NCI-H446 treated with DMSO at 0.1 percent for 48 hours (cell line): Measurements from ENCODE around the gene FLII.
"Not testable (repeated sequence)": the region's sequence is repeated elsewhere in the genome, so short reads cannot be mapped to it uniquely, and the experiment has no call there.

Source experiments
- DNase-seq: peaks from one replicate; lab custom pipeline; 2025; lab: John Stamatoyannopoulos, UW

FLII gene

DNA sequence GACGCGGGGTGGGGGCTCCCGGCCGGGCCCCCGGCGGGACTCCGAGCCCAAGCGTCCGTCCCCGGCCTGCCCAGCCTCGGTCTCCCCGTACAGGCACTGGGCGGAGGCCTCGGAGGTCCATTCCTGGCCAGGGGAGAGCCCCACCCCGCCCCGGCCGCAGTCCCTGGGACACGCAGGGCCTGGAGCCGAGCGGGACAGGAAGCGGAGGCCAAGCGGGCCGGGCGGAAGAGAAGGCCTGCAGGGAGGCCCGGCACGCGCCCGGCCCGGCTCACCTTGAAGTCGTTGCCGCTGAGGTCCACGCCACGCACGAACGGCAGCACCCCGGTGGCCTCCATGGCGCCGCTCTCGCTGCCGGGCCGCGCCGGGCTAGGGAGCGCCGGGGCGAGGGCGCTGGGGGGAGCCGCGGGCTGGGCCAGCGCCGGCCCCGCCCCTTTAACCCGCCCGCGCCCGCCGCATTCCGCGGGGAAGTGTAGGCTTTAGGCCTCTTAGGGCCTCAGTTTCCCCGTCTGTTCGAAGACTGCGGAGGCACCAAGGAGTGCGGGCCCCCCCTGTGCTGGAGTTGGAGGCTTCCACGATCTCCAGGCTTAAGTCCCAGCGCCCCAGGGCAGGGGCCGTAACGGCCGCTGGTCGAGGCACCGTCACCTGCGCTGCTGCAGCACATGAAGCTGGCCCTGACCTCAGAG lies at the start of gene FLII:
Gene FLII, minus strand, starts transcription at position 383 of the 683 bp plus-strand sequence. Its CDS starts 48 bp downstream, at position 335.
- no peak for DNase-seq

DNA sequence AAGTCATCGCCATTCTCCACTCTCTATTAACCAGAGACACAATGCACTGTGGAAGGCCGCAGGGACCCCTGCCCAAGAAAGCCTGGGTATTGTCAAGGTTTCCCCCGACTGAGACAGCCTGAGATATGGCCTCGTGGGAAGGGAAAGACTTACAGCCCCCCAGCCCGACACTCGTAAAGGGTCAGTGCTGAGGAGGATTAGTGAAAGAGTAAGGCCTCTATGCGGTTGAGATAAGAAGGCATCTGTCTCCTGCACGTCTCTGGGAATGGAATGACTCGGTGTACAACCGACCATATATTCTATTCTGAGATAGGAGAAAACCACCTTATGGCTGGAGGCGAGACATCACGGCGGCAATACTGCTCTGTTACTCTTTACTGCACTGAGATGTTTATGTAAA lies 44.7 kb upstream of the FLII start:
- DNase-seq = not testable (repeated sequence)

DNA sequence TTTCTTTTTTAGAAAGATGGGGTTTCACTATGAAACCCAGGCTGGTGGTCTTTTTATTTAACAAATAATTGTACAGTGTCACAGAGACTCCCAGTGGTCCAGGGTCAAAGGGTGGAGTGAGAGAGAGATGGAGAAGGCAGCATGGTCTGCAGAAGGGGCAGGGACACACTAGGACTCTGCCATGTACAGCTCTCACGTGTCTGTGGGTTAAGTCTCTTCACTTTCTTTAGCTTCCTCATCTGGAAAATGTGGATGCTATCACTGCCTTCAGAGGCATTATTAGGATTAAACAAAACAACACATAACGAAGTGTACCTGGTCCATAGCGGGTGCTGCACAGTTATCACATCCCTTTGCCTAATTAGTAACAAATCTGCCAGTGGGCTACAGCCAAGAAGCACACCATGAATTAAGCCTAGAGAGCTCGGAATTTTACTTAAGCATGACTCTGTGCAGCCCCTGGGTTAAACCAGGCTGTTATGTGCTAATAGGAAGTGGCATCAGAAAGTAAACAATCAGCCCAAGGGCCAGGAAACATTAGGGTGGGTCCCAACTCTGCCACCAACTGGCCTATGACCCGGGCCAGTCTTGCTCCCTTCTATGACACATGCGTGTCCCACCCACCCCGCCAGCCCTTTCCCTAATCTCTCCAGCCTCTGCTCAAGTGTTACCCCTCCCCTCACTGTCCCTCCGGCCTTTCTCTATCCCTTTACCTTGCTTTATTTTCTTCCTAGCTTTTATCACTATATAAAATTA lies 42.4 kb upstream of the FLII start:
- no peak for DNase-seq

DNA sequence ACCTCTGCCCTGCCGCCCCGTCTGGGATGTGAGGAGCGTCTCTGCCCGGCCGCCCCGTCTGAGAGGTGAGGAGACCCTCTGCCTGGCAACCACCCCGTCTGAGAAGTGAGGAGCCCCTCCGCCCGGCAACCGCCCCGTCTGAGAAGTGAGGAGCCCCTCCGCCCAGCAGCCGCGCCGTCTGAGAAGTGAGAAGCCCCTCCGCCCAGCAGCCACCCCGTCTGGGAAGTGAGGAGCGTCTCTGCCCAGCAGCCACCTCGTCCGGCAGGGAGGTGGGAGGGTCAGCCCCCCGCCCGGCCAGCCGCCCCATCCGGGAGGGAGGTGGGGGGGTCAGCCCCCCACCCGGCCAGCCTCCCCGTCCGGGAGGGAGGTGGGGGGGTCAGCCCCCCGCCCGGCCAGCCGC lies 39.5 kb upstream of the FLII start:
- DNase-seq = not testable (repeated sequence)

DNA sequence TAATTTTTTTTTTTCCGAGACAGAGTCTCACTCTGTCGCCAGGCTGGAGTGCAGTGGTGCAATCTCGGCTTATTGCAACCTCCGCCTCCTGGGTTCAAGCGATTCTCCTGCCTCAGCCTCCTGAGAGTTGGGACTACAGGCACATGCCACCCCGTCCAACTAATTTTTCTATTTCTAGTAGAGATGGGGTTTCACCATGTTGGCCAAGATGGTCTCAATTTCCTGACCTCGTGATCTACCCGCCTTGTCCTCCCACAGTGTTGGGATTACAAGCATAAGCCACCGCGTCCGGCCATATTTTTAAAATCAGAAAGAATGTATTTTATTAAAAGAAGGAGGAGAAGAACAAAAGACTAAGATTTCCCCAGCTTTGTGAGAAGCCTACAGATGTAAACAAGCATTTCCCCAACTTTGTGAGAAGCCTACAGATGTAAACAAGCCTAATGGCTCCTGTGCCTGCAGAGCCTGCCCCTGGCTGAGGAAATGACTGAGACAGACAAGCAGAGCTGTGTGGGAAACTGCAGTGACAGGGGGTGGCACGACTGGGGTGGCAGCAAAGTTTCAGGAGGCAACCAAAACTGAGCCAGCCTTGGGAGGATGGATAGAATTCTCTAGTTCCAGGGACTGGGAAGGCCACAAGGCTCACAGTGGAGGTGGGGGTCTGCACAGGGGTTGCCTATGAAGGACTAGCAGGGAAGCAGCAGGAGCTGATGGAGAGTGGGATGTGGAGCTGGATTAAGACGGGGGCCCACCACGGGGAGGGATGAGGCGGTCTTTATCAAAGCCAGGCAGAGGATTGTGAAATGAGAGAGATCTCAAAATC lies 33.4 kb upstream of the FLII start:
- DNase-seq = no peak

DNA sequence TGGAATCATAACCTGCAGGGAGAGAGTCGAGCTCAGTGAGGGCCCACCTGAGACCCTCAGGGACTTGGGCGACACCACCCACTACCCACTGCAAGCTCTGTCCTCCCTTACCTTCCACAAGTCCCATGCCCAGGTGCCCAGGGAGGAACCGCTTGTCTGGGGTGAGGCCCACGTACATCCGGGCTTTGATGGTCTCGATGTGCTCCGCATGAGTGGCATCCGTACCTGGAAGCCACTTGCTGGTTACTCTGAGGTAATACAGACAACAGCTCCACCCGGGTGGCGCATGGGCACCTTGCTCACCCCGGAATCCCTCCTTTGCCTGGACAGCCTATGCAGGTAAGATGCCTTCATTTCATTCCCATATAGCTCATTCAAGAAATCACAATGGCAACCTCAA lies 26.8 kb upstream of the FLII start:
- DNase-seq = no peak

DNA sequence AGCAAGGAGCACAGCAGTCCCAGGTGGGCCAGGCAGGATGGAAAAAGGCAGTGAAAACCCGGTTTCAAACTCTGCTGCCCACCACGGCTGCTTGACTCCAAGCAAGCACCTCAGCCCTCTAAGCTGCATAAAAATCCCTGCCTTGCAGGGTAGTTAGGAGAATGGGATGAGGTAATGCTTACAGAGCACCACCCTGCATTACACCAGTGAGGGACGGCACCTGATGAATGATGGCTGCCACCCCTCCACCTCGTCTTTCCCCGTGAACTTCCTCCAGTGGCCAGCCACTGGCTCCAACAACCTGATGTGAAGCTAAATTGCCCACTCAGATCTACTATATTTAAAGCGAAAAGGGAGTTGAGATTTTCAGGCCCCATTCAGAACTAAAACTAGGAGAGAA lies 23.2 kb upstream of the FLII start:
- no peak for DNase-seq

DNA sequence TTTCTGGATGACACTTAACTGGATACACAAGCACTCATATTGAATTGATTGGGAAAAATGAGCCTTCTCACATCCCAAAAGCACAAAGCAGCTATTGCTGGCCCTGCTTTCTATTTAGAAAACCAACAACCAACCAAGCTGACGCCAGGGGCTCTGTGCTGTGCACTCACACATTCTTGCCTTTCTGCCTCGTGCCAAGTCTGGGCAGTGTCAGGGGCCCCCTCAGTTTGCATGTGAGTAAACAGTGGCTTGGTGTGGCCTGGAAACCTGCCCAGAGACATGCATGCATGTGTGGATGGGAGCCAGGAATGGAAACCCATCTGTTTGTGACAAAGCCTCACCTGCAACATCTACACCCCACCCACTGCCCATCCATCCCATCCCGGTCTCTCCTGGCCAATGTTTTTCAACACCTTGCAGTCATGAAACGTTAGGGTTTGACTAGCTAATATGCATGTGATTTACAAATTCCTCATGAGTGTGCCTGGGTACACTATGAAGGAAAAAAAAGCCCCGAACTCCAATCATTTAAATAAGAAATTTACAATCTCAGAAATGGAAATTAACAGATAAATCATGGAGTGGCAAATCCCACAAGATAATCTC lies 22.3 kb upstream of the FLII start:
- no peak for DNase-seq

DNA sequence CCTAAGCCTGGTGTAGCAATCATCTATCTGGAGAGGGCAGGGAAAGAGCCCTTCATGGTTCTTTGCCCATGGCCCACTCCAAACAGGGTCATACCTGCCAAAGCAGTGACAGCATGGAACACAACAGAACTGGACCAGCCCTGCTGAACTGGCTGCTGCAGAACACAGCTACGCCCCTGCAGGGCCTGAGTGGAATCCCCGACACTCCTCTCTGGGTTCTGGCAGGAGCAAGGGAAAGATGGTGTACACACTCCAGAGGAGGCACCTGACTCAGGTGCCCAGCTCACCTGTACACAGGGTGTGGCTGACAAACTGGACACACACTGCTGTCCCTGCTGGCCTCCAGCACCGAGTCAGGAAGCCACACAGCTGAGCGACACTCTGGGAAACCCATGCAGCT lies 21.7 kb upstream of the FLII start:
- DNase-seq = no peak

DNA sequence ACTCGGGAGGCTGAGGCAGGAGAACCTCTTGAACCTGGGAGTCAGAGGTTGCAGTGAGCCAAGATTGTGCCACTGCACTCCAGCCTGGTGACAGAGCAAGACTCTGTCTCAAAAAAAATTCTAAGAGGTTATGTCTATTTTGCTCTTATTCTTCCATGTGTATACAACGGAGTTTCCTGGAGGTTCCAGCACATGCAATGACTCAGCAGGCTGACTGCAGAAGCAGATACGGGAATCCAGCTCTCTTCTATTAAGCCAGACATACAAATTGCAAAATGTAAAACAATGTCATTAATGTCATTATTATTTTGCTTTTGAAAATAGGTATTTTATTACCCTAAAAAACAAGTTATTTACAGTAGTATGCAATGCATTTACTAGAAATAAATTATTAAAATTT lies 20.3 kb upstream of the FLII start:
- no peak for DNase-seq

DNA sequence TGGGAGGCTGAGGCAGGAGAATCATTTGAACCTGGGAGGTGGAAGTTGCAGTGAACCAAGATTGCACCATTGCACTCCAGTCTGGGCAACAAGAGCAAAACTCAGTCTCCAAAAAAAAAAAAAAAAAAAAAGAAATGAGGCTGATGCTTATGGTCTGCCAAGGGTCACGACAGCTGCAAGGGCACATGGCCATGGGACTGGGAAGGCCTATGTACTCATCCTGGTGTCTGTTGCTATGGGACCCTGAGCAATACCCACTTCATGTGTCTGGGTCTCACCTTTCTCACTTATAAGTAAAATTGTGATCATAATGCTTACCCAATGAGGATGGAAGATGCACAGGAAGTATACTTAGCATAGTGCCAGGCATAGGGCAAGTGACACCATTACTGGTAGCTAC lies 18.5 kb upstream of the FLII start:
- no peak for DNase-seq

DNA sequence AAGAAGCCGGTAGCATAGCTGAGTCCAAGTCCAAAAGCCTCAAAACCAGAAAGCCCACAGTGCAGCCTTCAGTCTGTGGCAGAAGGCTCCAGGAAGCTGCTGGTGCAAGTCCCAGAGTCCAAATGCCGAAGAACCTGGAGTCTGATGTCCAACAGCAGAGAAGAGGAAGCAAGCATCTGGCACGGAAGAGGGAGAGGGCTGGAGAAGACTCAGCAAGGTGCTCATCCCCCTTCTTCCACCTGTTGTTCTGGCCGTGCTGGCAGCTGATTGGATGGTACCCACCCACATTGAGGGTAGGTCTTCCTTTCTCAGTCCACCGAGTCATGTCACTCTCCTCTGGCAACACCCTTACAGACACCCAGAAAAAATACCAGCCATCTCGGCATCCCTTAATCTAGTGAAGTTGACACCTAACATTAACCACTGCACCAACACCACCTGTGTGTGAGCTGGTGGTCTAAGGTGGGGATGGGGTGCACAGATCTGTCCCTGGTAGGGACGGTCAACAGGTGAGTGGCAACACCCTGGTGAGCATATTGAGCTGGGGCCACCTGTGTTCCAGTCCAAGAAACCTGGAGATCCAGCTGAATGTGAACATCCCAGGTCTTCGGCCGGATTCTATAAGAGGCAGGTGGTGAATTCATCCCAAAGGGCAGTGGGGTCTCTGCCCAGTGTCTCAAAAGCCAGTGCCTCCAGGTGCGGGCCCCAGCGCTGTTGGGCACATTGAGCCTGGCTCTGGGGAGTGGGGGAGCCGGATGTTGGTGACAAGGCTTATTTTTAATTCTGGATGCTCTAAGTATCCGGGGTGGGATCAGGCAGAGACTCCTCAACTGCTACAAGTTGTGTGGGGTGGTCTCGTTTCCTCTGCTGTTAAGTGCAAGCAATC lies 11.8 kb upstream of the FLII start:
- no peak for DNase-seq

DNA sequence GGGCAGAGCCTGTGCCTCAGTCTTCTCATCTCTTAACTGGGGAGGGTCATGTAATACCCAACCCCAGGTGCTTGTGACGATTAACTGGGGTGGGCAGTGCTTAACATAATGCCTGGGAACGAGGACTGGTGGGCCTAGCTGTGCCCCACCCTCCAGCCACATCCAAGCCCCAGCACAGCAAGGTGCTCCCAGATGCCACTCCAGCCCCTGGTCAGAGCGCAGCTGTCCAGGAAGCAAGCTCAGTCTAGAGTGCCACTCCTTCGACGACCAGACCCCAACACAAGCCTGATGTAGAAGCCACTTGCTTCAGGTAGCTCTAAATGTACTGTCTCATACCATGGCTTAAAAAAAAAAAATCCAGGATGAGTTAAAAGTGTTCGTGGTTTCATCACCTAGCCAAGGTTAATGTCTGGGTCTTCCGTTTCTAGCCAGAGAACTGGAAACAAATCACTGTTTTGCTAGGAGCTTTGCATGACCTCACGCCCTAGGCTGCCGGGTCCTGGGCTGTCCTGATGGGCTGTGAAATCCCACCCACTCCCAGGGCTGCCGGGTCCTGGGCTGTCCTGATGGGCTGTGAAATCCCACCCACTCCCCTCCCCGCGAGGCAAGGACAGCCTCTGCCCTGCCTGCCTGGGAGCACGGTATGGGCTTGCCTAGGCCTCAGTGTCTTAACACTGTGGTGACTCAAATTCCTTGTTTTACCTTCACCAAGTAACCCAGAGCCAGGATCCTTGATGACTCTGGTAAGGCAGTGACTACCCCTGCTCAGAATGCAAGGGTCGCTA lies 9.6 kb upstream of the FLII start:
- no peak for DNase-seq

DNA sequence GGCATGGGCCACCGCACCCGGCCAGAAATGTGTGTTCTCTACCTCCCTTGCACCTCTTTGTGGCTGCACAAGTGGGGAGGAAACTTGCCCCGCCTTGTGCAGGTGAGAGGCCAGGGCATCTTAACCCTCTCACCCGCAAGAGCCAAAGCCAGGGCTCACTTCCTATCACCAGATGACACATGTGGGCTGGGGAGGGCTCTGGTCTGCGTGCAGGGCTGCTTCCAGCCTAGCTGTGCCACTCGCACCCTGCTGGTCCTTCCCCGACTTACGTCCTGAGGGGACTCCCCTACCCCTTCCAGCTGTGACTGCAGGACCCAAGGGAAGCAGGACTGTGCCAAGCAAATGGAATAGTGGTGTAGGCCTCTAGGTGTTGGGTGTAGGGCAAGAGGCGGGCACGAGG lies 8.8 kb upstream of the FLII start:
- no peak for DNase-seq

DNA sequence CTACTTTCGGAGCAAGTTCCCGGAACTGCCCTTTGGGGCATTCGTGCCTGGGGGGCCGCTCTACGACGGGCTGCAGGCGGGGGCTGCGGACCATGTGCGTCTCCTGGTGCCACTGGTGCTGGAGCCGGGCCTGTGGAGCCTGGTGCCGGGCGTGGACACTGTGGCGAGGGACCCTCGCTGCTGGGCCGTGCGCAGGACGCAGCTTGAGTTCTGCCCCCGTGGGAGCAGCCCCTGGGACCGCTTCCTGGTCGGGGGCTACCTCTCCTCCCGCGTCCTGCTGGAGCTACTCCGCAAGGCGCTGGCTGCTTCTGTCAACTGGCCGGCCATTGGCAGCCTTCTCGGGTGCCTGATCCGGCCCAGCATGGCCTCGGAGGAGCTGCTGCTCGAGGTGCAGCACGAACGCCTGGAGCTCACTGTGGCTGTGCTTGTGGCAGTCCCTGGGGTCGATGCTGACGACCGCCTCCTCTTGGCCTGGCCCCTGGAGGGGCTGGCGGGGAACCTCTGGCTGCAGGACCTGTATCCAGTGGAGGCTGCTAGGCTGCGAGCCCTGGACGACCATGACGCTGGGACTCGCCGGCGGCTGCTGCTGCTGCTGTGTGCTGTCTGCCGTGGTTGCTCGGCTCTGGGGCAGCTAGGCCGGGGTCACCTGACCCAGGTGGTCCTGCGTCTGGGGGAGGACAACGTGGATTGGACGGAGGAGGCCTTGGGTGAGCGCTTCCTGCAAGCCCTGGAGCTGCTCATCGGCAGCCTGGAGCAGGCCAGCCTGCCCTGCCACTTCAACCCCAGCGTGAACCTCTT lies 5.5 kb upstream of the FLII start:
- no peak for DNase-seq

DNA sequence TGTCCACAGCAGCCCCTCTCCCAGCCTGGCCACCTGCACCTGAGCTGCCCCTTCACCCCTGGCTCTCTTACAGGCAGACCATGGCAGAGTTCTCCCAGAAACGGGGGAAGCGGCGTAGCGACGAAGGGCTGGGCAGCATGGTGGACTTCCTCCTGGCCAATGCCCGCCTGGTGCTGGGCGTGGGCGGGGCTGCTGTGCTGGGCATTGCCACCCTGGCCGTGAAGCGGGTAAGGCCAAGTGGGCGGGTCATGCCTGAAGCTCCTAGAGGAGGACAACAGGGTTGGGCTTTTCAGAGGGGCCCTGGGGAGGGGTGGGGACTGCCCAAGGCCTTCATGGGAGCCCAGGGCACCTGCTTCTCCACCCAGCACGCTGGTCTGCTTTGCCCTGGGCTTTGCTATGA lies 4.1 kb upstream of the FLII start:
- no peak for DNase-seq

DNA sequence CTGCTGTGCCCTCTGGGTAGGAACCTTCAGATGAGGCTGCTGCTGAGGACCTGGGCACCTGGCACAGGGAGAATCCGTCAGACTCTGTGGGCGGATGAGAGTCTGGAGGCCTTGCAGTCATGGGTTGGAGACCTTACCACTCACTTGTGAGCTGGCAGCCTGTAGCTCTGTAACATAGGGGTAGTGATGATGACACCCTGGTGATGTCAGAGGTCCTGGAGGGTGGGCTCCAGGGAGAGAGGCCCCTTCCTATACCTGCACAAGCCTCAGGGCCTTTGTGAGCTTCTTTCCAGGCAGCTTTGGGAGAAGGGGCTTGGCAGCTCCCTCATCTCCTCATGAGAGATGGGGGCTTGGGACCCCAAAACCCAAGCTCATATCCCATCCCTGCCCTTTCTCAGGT lies 3.6 kb upstream of the FLII start:
- no peak for DNase-seq

DNA sequence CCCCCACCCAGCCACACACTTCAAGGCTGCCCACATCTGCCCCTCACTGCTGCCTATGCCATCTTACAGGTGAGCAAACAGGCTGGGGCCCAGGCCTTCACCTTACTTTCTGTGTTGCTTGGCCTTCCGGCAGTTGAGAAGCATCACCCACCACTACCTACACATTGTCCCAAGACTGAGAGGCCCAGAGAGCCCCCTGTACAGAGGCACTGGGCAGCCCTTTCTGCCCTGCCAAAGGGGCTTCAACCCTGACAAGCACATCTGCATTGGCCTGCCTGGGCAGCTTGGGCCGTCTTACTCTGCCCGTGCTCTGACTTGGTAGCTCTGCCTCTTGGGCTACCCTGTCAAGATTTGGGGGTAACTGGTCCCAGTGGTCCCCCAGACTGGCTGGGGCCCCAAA lies 3.1 kb upstream of the FLII start:
- DNase-seq = no peak

DNA sequence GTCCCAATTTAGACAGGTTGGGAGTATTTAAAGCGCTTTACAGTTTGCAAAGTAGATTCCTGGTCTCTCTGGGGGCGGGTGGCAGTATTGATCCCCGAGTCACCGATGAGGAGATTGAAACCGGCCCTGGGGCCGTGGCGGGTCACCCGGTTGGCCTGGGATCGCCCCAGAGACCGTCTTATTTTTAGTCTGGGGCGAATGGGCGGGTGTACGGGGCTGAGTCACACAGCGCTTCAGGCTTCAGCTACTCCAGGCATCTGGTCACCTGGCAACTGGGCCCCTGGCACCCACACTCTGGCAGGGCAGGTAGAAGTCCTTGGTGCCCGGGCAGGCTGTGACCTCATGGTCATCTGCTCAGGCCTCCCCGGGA lies 2.6 kb upstream of the FLII start:
- DNase-seq = no peak
